Measurements from ENCODE around the gene SLC12A5.
"Not testable (repeated sequence)": the region's sequence is repeated elsewhere in the genome, so short reads cannot be mapped to it uniquely, and the experiment has no call there.

SLC12A5 gene

DNA sequence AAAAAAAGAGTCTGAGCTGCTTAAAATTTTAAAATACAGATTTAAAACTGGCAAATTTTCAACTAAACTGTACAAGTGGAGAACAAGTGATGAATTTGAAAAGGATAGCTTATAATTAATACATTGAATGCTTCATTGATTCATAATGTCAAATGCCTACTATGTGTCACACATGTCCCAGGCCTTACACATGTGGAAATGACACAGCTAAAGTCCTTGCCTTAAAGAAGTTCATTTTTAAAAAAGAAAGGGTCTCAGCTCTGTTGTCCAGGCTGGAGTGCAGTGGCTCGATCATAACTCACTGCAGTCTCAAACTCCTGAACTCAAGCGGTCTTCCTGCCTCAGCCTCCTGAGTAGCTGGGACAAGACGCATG lies 55.8 kb downstream of the SLC12A5 start:
- DNase-seq: no peak

DNA sequence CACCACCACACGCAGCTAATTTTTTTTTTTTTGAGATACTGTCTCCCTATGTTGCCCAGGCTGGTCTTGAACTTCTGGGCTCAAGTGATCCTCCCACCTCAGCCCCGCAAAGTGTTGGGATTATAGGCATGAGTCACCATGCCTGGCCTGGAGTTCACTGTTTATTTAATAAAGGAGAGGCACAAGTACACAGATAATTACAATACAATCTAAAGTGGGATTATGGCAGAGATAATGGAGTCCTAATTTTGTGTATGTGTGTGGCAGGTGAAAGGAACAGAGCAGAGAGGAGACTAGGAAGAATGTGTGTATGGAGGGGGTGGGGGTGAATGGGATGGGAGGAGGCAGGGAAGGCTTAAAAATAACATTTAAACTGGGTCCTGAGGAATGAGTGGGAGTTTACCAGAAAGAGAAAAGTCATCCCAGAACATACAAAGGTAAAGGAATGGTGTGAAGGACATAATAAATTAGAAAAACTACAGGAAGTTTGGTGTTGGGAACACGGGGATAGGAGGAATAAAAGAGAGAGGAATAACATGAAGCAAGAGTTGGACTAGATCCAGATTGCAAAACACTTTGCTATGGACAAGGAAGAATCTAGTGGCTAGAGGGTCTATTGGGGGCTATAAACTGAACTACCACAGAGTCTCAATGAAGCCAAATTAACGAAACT lies 56.3 kb downstream of the SLC12A5 start:
- no peak for DNase-seq

- peak; percentile 6 for DNase-seq
These were observed 58.1 kb downstream of the SLC12A5 start for GRCh38 chr20:46087161-46087560.

GRCh38 chr20:46088409-46089166 lies 59.6 kb downstream of the SLC12A5 start:
- DNase-seq: no peak

- no peak for DNase-seq
These were observed 60.1 kb downstream of the SLC12A5 start for GRCh38 chr20:46089167-46089416.

DNA sequence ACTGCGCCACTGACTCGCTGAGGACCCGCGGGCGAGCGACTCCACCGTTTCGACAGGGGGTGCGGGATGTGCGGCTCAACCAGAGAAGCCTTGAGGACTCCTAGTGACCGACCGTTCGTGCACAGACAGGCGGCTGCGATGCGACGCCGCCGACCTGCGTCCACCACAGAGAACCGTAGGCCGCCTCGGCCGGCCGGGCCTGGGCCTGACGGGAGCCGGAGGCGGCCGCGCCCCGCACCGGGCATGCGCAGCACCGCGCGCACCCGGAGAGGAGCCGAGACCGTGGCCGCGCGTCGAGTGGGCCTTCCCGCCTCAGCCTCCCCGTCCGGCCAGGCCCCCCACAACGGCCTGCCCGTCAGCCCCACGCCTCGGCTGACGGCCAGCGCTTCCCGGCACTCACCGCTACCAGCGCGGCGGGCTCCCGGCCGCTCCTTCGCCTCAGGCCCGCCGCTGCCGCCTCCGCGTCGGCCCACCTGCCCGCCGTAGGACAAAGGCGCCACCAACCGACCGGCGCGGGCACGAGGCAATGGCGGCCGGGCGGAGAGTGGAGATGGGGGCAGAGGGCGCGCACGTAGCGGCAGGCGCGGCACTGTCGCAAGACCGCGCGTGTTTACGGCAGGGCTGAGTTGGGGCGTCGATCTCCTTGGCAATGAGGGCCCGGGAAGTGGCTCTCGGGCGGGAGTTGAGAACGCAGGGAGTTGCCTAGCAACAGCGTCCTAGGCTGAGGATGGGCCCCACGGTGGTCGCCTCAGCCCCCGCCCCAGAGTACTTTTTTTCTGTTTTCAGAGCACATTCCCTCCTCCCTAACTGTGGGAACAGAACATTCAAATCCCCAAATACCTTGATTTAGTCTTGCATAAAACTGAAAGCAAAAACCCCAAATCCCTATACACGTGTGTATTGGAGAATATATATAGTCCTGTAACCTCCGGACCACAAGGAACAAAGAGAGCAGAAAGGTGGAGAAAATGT lies 60.7 kb downstream of the SLC12A5 start, which contains the start of gene NCOA5:
TSS of gene NCOA5 (minus strand) at position 546 of the 972 bp plus-strand sequence. CDS start 10,538 bp downstream, outside the sequence.
- peak; percentile 81 for DNase-seq

GRCh38 chr20:46091622-46092535 lies 62.9 kb downstream of the SLC12A5 start:
- DNase-seq: not testable (repeated sequence)

DNA sequence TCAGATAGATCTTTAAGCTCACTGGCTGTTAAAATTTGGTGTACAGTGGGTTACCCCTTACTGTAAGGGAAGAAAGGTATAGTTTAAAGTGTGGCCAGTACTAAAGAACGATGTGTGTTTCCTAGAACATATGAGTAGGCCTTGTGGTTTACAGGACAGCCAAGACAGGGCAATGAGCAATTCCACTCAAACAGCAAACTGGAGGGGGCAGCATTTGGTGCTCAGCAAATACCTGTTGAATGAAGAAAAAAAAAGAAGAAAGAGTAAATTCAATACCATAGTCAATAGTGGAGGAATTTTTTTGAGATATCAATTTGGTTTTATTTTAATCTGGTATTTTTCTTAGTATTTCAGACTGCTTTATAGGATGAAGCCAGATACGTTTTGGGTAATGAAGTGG lies 64.5 kb downstream of the SLC12A5 start:
- DNase-seq: no peak

DNA sequence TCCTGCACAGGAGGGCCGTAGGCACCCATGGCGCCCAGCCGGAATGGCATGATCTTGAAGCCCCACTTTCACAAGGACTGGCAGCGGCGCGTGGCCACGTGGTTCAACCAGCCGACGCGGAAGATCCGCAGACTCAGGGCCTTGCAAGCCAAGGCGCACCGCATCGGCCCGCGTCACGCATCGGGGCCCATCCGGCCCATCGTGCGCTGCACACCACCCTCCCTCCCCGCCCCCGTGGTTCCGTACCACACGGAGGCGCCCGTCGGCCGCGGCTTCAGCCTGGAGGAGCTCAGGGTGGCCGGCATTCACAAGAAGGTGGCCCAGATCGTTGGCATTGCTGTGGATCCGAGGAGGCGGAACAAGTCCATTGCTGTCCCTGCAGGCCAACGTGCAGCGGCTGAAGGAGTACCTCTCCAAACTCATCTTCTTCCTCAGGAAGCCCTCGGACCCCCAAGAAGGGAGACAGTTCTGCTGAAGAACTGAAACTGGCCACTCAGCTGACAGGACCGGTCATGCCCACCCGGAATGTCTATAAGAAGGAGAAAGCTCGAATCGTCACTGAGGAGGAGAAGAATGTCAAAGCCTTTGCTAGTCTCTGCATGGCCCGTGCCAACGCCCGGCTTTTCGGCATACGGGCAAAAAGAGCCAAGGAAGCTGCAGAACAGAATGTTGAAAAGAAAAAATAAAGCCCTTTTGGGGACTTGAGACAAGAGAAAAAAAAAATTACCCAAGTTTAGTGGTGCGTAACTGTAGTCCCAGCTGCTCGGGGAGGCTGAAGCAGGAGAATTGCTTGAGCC lies 70.7 kb downstream of the SLC12A5 start:
- no peak for DNase-seq

DNA sequence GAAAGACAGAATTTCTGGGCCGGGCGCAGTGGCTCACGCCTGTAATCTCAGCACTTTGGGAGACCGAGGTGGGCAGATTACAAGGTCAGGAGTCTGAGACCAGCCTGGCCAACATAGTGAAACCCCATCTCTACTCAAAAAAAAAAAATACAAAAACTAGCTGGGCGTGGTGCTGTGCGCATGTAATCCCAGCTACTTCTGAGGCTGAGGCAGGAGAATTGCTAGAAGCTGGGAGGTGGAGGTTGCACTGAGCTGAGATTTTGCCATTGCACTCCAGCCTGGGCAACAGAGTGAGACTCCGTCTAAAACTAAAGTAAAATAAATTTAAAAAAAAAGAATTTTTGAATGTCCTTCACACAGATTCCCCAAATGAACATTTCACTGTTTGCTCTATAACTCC lies 71.4 kb downstream of the SLC12A5 start:
- not testable (repeated sequence) for DNase-seq

- no peak for DNase-seq
These were observed 72.0 kb downstream of the SLC12A5 start for GRCh38 chr20:46100988-46101387.

- DNase-seq: no peak
These were observed 72.9 kb downstream of the SLC12A5 start for GRCh38 chr20:46101957-46102356.

DNA sequence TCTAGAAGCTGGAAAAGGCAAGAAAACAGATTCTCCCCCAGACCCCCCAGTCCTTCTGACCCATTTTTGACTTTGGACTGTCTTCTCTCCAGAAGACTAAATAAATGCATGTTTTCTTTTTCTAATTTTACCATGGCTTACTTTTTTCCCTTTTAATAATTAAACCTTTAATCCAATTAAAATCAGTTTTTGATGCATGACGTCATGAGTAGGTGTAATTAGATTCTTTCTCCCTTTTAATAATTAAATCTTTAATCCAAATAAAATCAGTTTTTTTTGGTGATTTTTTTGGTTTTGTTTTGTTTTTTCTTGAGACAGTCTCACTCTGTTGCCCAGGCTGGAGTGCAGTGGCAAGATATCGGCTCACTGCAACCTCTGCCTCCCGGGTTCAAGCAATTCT lies 73.9 kb downstream of the SLC12A5 start:
- DNase-seq: no peak

DNA sequence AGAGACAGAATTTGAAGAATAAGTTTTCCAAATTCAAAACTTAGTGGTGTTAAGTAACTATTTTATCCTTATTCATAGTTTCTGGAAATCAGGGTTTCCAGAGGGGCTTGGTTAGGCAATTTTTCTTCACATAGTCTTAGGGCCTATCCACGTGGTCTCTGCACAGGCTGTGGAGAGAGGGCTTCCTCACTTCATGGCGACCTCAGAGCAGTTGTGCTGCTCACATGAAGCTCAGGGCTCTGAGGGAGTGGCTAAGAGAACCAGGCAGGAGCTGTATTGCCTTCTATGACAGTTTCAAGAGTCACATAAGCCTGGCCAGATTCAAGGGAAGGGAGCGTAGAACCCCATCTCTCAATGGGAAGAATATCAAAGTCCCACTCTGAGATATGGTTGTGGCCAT lies 75.2 kb downstream of the SLC12A5 start:
- no peak for DNase-seq

DNA sequence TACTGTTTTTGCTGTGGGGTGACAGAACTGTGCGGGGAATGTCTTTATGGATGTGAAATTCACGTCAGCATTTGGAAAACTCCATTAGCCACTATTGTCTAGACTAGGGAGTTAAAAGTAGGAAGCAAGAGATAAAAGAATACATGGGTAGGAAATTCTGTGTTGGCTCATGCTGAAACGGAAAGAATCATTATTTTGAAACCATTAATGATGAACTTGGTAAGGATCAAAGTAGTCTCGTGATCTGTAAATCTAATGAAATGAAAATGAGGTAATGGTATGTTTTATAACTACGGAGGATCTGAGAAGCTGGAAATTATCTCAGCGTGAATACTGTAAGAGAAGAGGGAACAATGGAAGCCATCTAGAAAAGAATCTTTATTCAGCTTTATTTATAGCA lies 78.0 kb downstream of the SLC12A5 start:
- no peak for DNase-seq

DNA sequence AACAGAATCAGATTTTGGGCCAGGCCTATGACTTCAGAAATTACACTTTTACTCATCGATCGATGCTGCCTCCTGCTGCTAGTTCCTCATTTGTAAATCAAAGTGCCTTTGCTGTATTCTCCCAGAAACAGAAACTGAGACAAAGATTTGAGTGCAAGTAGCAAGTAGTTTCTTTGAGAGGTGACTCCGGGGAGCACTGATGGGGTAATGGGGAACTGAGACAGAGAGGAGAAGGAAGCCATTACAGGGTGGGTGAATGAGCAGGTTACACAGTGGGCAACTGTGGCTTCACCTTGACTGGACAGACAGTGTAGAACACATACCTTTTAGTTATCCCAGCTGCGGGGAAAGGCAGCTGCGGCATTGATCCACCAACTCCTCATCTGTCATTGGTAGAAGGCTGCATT lies 79.4 kb downstream of the SLC12A5 start:
- DNase-seq: no peak

DNA sequence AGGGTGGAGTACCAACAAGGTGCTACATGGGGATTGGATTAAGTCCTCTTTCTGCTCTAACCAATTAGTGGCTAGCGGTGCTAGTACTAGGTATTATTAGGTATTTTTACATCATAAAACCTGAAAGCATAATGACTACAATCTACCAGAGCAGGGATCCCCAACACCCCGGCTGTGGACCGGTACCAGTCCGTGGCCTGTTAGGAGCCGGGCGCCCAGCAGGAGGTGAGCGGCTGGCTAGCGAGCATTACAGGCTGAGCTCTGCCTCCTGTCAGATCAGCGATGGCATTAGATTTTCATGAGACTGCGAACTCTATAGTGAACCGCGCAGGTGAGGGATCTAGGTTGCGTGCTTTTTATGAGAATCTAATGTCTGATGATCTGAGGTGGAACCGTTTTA lies 80.0 kb downstream of the SLC12A5 start:
- DNase-seq: no peak
